ENCODE results near the gene AFF3.

Gene AFF3

GRCh38 chr2:99811544-99811943 is 330.8 kb downstream of the AFF3 start:
- no peak for DNase-seq

DNA sequence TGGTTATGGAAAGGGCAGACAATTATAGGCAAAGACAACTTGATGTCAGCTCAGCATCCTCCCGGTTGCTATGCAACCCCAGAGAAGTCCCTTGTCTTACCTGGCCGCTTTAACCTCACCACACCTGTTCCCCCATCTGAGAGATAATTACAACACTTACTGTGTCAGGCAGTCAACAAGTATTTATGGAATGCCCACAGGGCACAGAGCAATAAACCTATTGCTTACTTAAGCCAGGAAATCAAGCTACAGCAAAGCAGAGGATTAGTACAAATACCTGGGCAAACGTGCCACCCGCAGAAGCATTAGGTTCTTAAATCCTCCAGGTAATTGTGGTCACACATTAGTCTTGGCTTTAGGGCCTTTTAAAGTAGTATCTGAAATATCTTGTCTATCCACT is 332.2 kb downstream of the AFF3 start:
- no peak for DNase-seq

DNA sequence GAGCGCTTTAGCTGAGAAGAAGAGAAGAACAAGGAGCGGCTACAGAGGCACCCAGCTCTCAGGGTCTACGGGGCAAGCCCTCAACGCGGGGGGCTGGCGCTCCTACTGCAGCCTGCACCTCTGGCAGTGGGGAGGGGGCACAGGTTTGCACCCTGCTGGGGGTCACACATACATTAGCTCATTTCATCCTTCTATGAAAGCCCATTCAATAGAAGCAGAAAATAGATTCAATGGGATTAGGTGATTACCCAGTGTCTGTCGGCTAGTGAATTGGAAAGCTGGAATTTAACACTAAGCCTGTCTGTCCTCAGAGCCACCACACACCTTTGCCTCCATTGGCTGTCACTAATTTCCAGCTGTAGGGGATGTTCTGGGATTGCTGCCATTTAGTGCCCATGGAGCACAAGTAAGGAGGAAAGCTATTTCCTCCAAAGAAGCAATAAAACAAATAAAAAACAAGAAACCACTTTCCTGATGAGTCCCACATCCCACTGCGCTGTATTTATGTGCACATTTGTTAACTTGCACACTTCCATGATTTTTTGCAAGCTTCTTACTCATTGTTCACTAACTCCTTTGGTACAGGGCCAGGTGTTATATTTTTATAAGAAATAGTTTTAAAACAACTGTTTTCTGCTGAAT is 333.0 kb downstream of the AFF3 start:
- DNase-seq: no peak

GRCh38 chr2:99808361-99809200 is 333.8 kb downstream of the AFF3 start:
- no peak for DNase-seq

- DNase-seq: no peak
These were observed 335.6 kb downstream of the AFF3 start for GRCh38 chr2:99806758-99807157.

DNA sequence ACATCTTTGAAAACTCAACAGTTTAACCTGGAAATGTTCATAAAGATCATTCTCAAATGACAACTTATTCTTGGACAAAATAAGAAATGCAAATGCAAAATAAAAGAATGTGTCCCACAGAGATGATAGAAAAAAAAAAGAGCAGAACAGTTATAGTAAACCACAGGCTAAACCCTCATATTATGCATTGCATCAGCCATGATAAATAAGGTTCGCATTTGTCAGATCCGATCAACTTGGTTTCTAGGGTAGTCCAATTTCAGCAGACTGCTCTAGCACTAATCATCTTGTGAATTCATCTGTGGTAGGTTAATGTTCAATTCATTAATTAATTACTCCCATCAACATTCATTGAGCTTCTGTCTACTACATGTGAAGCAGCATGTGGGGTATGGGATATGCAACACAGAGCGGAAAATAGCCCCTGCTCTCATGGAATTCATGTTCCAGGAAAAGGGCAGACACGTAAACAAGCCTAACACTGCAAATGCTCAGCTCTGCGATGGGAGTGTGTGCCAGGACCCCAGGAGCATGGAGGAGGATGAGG is 336.4 kb downstream of the AFF3 start:
- no peak for DNase-seq

GRCh38 chr2:99803846-99804245 is 338.5 kb downstream of the AFF3 start:
- no peak for DNase-seq

GRCh38 chr2:99802734-99803133 is 339.7 kb downstream of the AFF3 start:
- no peak for DNase-seq

- DNase-seq: no peak
These were observed 341.0 kb downstream of the AFF3 start for GRCh38 chr2:99801327-99801901.

DNA sequence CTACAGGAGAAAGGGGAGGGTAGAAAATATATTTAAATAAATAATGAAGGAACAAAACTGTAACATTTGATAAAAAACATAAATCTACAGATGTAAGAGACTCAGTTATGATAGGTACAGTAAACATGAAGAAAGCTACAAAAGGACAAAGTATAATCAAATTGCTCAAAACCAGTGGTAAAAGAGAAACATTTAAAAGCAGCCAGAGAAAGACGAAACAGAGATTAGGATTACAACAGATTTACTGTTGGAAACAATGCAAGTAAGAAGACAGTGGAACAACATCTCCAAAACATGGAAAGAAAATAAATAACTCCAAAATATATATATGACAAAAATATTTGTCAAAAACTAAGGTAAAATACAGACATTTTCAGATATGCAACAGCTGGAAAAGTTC is 344.9 kb downstream of the AFF3 start:
- DNase-seq: no peak

DNA sequence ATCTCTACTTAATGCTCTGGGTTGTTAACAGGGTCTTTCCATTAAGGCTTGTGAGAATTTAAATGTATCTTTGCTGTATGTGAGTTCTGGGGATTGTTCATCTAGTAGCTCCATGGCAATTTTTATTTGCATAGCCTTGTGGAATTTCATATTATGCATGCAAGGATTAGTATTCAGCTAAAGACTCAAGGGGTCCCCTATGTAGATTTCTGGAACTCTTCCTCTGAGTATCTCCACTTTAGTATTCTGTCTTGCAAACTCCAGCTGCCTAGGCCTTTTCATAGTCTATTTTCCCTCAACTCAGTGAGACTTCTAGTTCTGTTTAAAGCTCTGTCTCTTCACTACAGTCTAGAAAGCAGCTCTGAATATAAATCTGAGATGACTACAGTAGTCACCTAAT is 348.0 kb downstream of the AFF3 start:
- DNase-seq: no peak

DNA sequence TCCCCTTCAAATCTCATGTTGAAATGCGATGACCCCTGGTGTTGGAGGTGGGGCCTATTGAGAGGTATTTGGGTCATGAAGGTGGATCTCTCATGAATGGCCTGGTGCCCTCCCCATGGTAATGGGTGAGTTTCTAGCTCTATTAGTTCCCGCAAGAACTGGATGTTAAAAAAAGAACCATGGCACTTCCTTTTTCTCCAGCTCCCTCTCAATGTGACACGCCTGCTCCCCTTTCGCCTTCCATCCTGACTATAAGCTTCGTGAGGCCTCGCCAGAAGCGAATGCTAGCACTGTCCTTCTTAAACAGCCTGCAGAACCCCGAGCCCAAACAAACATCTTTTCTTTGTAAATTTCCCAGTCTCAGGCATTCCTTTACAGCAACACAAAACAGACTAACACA is 349.4 kb downstream of the AFF3 start:
- no peak for DNase-seq

DNA sequence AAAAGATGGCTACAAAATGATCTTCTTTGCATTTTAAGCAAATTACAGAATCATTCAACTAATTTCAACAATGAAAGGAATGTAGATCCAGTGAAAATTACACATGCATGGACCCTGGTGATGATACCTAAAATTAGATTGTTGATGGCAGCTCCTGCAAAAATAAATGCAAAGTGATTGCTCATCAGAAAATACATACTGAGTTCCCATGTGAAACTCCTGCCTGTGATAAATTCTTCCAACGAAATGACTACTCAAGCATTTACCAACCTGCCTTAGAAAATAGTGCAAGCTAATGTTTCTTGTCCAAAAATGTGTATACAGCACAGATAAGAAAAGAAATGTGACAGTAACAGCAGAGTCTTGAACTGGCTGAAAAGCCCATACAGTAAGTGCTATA is 352.5 kb downstream of the AFF3 start:
- DNase-seq: no peak

DNA sequence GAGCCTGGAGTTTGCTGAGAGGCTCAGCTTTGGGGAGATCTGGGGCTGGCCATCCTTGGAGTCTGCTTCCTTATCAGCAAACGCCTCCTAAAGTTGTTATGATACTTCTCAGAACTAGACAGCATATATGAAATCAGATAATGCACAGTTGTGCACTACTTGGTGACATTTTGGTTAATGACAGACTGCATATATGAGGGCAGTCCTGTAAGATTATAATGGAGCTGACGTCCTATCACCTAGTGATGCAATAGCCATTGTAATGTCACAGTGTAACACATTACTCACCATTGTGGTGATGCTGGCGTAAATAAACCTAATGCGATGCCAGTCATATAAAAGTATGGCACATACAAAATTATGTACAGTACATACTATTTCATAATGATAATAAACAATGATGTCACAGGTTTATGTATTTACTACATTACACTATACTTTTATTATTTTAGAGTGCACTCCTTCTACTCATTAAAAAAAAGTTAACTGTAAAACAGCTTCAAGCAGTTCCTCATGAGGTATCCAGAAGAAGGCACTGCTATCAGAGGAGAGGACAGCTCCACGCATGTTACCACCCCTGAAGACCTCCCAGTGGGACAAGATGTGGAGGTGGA is 354.5 kb downstream of the AFF3 start:
- no peak for DNase-seq

DNA sequence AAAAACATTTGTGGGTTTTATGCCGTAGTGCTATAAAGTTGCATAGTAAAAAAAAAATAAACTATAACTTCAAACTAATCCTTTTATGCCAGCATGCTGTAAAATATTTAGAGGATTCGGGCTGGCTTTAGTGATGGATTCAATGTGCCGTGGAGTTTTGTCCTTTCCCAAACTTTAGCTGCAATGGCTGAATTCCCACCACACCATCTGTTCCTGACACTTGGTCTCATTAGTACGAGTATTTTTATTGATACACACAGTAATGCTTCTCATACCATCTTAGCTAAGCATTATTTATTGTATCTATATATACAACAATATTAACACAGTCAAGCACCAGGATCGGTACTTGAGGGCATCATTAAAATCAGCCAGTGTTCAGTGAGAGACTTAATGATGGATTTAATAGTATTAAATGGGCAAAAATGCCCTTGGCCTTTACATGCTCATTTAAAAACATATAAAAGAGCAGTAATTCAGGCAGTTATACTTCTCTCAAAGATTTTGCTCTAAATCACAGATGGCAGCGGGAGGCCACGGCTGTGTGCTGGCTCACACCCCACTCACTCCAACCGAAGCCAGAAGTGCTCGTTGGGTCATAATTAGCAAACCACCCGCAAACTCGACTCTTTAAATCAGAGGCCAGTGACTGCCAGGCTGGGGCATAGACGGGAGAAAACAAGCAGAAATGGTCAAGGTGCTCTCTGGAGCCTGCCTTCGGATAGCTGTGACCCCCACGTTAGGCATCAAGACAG is 355.6 kb downstream of the AFF3 start:
- DNase-seq: no peak

- no peak for DNase-seq
These were observed 357.4 kb downstream of the AFF3 start for GRCh38 chr2:99784946-99785345.

DNA sequence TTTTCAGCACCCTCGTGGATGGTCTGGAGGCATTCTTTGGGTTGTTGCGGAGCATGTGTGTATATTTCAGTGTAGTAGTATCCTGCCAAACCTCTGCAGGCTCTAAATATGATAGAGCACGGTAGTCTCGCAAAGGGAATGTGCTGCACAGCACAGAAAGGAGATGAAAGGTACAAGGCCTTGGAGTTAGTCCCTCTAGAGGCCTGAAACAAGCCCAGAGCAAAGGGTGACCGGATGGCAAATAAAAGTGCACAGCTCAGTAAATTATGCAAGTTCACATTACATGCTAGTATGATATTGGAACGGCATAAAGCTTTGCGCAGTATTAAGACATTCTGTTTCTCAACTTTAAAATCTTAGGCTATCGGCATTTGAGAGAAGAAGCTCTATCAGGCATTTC is 358.1 kb downstream of the AFF3 start:
- no peak for DNase-seq

- DNase-seq: no peak
These were observed 362.1 kb downstream of the AFF3 start for GRCh38 chr2:99780276-99780675.

GRCh38 chr2:99779276-99779675 is 363.1 kb downstream of the AFF3 start:
- DNase-seq: no peak

GRCh38 chr2:99777656-99778290 is 364.6 kb downstream of the AFF3 start:
- DNase-seq: no peak

- DNase-seq: no peak
These were observed 365.3 kb downstream of the AFF3 start for GRCh38 chr2:99776906-99777646.

Data from activated CD4-positive, alpha-beta T cell treated with anti-CD3 and anti-CD28 coated beads, Interleukin-10, Interleukin-2, amounts not matched to agents 100 ng/mL and 50 ng/mL, durations not matched to agents 16 hours and 8 hours (primary cell).